ENCODE measurements around the gene NRXN2.

NRXN2 gene

GRCh38 chr11:64723117-64723906, at the start of gene NRXN2:
Gene NRXN2, minus strand, starts transcription at chr11:64723197. Its CDS starts 9,498 bp downstream, at chr11:64713699.
- peak; percentile 82 for DNase-seq (ENCODE audit: low read depth)

DNA sequence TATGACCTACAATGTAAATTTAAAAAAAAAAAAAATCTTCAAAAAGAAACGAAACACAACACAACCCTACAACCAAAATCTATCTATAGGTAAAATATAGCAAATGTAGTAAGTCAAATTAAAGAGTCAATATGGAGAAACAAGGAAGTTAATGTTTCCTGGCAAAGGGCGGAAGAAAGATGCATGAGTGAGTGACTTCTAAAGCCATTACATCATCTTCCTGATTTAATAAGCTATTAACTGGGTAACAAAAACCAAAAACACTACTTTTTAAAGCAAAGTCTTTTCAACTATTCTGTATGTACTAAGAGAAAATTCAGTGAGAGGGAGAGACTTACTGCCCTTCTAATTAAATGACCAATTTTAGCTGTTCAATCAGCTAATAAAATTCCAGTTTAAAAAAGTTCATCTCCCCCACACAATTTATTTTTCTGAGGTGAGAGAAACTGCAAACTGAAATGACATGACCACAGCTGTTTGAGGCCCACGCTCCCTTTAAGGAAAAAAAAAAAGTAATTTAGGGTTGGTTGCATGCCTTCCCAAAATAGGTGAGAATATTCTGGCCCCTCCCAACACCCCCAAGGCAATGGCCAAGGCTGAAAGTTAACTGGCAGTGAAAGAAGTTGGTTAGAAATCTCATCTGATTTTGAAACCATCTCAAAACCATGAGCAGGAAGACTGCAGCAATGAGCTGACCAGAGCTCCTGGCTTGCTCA, 49.5 kb upstream of the NRXN2 start:
- no peak for DNase-seq (ENCODE audit: low read depth)

- no peak for DNase-seq (ENCODE audit: low read depth)
These were observed 48.9 kb upstream of the NRXN2 start for GRCh38 chr11:64771861-64772260.

- DNase-seq (ENCODE audit: low read depth): no peak
These were observed 47.1 kb upstream of the NRXN2 start for GRCh38 chr11:64770120-64770519.

GRCh38 chr11:64769283-64769682, 46.3 kb upstream of the NRXN2 start:
- no peak for DNase-seq (ENCODE audit: low read depth)

- DNase-seq (ENCODE audit: low read depth): no peak
These were observed 45.3 kb upstream of the NRXN2 start for GRCh38 chr11:64768300-64768694.

- DNase-seq (ENCODE audit: low read depth): peak; percentile 65
These were observed 44.6 kb upstream of the NRXN2 start for GRCh38 chr11:64767344-64768299.

DNA sequence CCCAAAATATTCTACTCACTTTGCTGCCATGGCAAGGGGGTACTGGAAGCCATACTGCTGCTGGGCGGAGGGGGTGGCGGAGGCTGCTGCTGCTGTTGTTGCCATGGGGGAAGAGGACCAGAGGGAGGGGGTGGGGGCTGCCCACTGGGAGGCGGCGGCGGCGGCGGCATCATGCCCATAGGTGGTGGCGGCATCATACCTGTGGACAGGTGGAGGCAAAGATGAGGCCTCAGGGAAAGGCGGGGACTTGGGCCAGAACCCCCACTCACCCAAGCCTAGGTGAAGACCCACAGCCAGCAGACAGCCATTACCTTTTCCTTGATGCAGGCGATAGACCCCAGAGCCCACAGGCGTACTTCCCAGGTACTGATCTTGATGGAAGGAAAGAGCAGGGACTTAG, 43.9 kb upstream of the NRXN2 start:
- DNase-seq (ENCODE audit: low read depth): no peak

GRCh38 chr11:64765851-64766665, 43.1 kb upstream of the NRXN2 start:
- DNase-seq (ENCODE audit: low read depth): no peak

DNA sequence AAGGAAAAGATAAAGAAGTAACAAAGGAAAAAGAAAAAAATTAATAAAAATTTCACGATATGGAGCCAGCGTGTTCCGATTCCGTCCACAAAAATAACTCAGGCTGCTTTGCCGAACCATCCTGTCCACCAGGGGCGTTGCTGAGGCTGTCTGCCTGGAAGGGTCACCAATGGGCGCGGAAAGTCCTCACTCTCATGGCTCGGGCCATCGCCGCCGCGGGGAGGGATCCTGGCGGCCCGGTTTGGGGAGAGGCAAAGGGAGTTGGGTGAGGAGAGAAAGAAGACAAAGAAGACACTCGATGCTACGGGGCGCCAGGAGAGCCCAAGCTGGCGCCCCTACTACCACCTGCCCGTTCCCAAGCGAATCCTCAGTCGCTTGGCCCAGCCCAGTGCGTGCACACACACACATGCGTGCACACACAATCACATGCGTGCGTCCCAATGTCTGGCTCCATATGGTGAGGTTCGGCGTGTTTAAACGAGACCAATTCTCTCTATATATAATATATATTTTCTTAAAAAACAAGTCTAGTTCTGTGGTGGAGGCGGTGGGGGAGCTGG, 42.4 kb upstream of the NRXN2 start:
- DNase-seq (ENCODE audit: low read depth): no peak

- DNase-seq (ENCODE audit: low read depth): no peak
These were observed 41.8 kb upstream of the NRXN2 start for GRCh38 chr11:64764753-64765152.

DNA sequence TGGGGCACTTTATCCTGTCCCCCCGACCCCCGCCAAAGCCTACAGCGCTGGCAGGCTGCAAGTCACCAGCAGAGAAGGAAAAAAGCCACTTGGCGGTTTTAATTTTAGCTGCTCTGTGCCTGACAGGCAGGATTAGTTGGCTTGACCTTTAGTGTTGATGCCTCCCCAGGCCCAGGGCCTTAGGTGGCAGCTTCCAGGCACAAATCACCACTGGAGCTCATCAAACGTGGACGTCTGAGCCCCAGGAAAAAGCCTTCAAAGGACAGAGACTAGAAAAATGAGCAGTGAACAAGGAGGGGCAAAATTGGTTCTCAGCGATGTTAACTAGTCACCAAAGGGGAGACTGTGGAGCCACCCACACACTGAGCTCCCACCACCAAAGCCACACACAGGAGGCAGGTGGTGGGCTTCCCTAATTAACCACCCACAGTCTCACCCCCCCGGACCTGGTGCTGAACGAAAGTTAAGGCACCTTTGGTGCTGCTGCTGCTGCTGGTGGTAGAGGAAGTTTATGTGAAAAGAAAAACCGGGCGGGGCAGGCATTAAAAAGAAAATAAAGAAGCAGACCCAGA, 41.1 kb upstream of the NRXN2 start:
- no peak for DNase-seq (ENCODE audit: low read depth)

- DNase-seq (ENCODE audit: low read depth): peak; percentile 23
These were observed 40.6 kb upstream of the NRXN2 start for GRCh38 chr11:64763526-64764039.

GRCh38 chr11:64762674-64763525, 39.9 kb upstream of the NRXN2 start:
- peak; percentile 82 for DNase-seq (ENCODE audit: low read depth)

DNA sequence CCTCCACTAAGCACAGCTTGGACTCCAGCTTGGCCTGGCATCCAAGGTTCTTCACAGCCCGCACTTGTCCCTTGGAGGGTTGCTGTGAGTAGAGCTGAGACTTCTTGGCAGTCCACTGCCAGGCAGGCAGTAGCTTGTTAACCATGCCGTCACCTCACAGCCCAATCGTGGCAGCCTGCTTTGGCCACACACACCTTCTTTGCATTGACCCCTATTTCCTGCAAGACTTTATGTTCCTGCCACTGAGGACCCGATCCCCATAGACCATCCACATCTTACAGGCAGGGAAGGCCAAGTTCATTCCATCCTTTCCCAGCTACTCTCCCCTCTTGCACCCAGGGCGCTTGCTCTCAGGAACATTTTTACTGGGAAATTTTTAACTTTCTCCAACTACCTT, 39.3 kb upstream of the NRXN2 start:
- no peak for DNase-seq (ENCODE audit: low read depth)

DNA sequence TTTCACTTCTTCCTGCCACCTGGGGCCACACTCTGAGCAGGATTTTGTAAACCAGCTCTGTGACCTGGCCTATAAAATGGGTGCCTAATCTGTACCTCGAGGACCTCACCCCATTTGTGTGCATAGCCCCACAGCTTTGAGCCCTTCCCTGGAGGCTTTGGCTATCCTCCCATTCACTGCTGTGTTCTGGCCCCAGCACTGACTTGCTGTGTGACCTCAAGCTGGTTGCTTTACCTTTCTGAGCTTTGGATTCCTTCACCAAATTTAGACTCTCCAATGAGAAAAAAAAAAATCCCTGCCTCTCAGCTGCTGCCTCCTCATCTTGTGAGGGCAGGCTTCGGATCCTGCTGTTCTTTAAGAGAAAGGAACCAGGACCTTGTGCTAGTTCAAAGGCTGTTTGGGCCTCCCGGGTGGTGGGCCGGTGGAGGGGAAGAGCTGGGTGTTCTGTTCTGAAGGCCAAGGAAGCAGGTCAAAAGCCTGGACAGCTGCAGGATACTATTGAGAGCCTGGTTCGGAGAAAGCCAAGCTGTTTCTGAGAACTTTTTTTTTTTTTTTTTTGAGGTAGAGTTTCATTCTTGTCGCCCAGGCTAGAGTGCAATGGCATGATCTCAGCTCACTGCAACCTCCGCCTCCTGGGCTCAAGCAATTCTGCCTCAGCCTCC, 37.9 kb upstream of the NRXN2 start:
- DNase-seq (ENCODE audit: low read depth): no peak

GRCh38 chr11:64759722-64760719, 37.0 kb upstream of the NRXN2 start, which contains the start of gene PYGM:
Gene PYGM, minus strand, starts transcription at chr11:64759974. Its CDS starts 76 bp downstream, at chr11:64759898.
- DNase-seq (ENCODE audit: low read depth): peak; percentile 31
